Measurements from ENCODE around the gene REEP1. TPM values are rescaled to one million over a fixed set of nuclear protein-coding genes. Genes with fewer than 3 reads are reported as not detected.
"Not testable (repeated sequence)": the region's sequence is repeated elsewhere in the genome, so short reads cannot be mapped to it uniquely, and the experiment has no call there.

Gene REEP1
- total and polyA plus RNA-seq, 8 donors, result 2.9 to 29.9 (median 6.4) TPM; not detected in 1

GRCh38 chr2:86245222-86245621 lies 92.2 kb downstream of the REEP1 start:
- 33 to 66% (median 46%) methylated on average over 5 of the region's 5 CpGs for whole genome bisulfite sequencing, 5 donors
- H3K9me3 ChIP-seq; intact Hi-C loops (cut with DNase I; ENCODE audit: low total_unique reads); H3K4me3 ChIP-seq; H3K27me3 ChIP-seq; H3K36me3 ChIP-seq: not testable (repeated sequence)
- TF ChIP-seq POLR2AphosphoS5 (IDR thresholded peaks at IDR 0.05), result peak in 2 of 3 donors; percentile 70 to 88
- H3K4me1 ChIP-seq, result peaks cover 26 to 56% (median 42%) of the 10 kb centered on the region in 4 donors
- DNase-seq, result peak; percentile 68 to 70
- H3K27ac ChIP-seq, result peak overlapping the region; percentile 61 to 81 (median 69)

GRCh38 chr2:86244781-86245180 lies 92.6 kb downstream of the REEP1 start:
- H3K4me3 ChIP-seq; H3K36me3 ChIP-seq; H3K9me3 ChIP-seq; DNase-seq; H3K27me3 ChIP-seq; intact Hi-C loops (cut with DNase I; ENCODE audit: low total_unique reads): not testable (repeated sequence)
- H3K27ac ChIP-seq, result peak overlapping the region; percentile 61 to 81 (median 69)
- H3K4me1 ChIP-seq, result peaks cover 22 to 51% (median 38%) of the 10 kb centered on the region in 4 donors
- WGBS, 5 donors, result 78 to 94% (median 90%) methylated on average over 5 of the region's 5 CpGs

GRCh38 chr2:86243950-86244733 lies 93.3 kb downstream of the REEP1 start:
- TF ChIP-seq EP300 (IDR thresholded peaks at IDR 0.05), result no peak
- TF ChIP-seq, protein P1, sequence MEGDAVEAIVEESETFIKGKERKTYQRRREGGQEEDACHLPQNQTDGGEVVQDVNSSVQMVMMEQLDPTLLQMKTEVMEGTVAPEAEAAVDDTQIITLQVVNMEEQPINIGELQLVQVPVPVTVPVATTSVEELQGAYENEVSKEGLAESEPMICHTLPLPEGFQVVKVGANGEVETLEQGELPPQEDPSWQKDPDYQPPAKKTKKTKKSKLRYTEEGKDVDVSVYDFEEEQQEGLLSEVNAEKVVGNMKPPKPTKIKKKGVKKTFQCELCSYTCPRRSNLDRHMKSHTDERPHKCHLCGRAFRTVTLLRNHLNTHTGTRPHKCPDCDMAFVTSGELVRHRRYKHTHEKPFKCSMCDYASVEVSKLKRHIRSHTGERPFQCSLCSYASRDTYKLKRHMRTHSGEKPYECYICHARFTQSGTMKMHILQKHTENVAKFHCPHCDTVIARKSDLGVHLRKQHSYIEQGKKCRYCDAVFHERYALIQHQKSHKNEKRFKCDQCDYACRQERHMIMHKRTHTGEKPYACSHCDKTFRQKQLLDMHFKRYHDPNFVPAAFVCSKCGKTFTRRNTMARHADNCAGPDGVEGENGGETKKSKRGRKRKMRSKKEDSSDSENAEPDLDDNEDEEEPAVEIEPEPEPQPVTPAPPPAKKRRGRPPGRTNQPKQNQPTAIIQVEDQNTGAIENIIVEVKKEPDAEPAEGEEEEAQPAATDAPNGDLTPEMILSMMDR (IDR thresholded peaks at IDR 0.05), result peak in 1 of 7 experiments; percentile 4
- TF ChIP-seq POLR2AphosphoS5 (IDR thresholded peaks at IDR 0.05), result no peak
- TF ChIP-seq POLR2A (IDR thresholded peaks at IDR 0.05), result no peak
- H3K9me3 ChIP-seq, result no peaks in the 10 kb centered on the region
- H3K4me3 ChIP-seq, result no peak overlapping the region
- no peak for DNase-seq
- no peaks in the 10 kb centered on the region for H3K27me3 ChIP-seq
- WGBS, 5 donors, result 70 to 83% (median 71%) methylated on average over 5 of the region's 5 CpGs
- no peaks in the 10 kb centered on the region for H3K36me3 ChIP-seq
- intact Hi-C loops (cut with DNase I; ENCODE audit: low total_unique reads), result no loop called here
- H3K27ac ChIP-seq, result peak overlapping the region; percentile 61 to 81 (median 69)
- H3K4me1 ChIP-seq, result peaks cover 21 to 45% (median 33%) of the 10 kb centered on the region in 4 donors

GRCh38 chr2:86243272-86243671 lies 94.2 kb downstream of the REEP1 start:
- TF ChIP-seq, protein P1 (IDR thresholded peaks at IDR 0.05), result no peak
- TF ChIP-seq POLR2AphosphoS5 (IDR thresholded peaks at IDR 0.05) (no peak), POLR2A (IDR thresholded peaks at IDR 0.05) (no peak), EP300 (IDR thresholded peaks at IDR 0.05) (no peak)
- Histone ChIP-seq H3K27ac (peak overlapping the region in 4 of 5 donors; percentile 61 to 81 (median 70)), H3K9me3 (no peaks in the 10 kb centered on the region)

DNA sequence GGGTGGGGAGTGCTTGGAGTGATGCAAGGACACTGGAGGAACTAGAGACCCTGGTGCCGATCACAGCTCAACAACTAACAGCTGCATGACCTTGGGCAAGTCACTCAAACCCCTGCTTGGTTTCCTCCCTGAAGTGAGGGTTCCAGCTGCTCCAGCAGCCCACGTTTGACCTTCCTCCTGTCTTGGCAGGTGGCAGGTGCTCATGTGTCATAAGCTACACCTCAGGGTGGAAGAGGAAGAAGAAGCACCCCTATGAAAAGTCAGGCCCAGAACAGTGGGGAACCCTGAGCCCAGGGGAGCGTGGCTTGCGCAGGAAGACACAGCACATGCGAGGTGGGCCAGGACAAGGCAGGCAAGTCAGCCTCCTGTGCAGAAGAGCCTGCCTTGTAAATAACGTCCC lies 95.8 kb downstream of the REEP1 start:
- DNase-seq, result no peak
- H3K27me3 ChIP-seq, result no peaks in the 10 kb centered on the region
- no peaks in the 10 kb centered on the region for H3K36me3 ChIP-seq
- H3K4me3 ChIP-seq, result no peak overlapping the region
- TF ChIP-seq, protein P1 (IDR thresholded peaks at IDR 0.05), result no peak
- TF ChIP-seq POLR2AphosphoS5 (IDR thresholded peaks at IDR 0.05), result no peak
- no peak for TF ChIP-seq EP300 (IDR thresholded peaks at IDR 0.05)
- no peak for TF ChIP-seq POLR2A (IDR thresholded peaks at IDR 0.05)
- WGBS, 5 donors, result 60 to 71% (median 69%) methylated on average over 6 of the region's 6 CpGs
- intact Hi-C loops (cut with DNase I; ENCODE audit: low total_unique reads), result no loop called here
- H3K4me1 ChIP-seq, result peaks cover 21 to 40% (median 29%) of the 10 kb centered on the region in 4 donors
- H3K27ac ChIP-seq, result peak overlapping the region in 2 of 5 donors; percentile 4 to 72
- no peaks in the 10 kb centered on the region for H3K9me3 ChIP-seq

More at GRCh38 chr2:86243272-86243671, 94.2 kb downstream of the REEP1 start:
- H3K27me3 ChIP-seq, result no peaks in the 10 kb centered on the region
- DNase-seq, result no peak
- no peak overlapping the region for H3K4me3 ChIP-seq
- peaks cover 21 to 40% (median 29%) of the 10 kb centered on the region in 4 donors for H3K4me1 ChIP-seq
- no peaks in the 10 kb centered on the region for H3K36me3 ChIP-seq
- intact Hi-C loops (cut with DNase I; ENCODE audit: low total_unique reads), result no loop called here
- WGBS, 5 donors, result 68 to 83% (median 78%) methylated on average over 6 of the region's 6 CpGs
